Measurements from ENCODE around the gene CNTN5.

CNTN5 gene

DNA sequence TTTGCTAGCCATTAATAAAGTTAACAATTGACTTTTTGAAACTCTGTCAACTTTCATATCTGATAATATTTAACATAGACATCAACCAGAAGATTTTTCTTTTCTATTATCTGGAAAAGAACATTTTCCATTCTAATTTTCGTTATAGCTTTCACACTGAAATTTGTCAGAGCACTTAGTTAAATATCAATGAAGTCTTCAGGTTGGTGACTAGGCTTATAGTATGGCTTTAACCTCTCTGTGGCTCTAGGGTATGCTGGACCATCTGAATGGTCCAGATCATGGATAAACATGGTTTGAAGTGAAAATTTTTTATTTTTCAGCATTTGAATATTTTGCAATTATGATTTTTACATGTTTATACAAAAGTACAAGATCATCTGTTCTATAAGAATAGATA lies 548.1 kb downstream of the CNTN5 start:
- no peak for DNase-seq (ENCODE audit: low spot score)
- TF ChIP-seq, protein P1, sequence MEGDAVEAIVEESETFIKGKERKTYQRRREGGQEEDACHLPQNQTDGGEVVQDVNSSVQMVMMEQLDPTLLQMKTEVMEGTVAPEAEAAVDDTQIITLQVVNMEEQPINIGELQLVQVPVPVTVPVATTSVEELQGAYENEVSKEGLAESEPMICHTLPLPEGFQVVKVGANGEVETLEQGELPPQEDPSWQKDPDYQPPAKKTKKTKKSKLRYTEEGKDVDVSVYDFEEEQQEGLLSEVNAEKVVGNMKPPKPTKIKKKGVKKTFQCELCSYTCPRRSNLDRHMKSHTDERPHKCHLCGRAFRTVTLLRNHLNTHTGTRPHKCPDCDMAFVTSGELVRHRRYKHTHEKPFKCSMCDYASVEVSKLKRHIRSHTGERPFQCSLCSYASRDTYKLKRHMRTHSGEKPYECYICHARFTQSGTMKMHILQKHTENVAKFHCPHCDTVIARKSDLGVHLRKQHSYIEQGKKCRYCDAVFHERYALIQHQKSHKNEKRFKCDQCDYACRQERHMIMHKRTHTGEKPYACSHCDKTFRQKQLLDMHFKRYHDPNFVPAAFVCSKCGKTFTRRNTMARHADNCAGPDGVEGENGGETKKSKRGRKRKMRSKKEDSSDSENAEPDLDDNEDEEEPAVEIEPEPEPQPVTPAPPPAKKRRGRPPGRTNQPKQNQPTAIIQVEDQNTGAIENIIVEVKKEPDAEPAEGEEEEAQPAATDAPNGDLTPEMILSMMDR (IDR thresholded peaks at IDR 0.05; ENCODE audit: extremely low read depth, missing control alignments): no peak

DNA sequence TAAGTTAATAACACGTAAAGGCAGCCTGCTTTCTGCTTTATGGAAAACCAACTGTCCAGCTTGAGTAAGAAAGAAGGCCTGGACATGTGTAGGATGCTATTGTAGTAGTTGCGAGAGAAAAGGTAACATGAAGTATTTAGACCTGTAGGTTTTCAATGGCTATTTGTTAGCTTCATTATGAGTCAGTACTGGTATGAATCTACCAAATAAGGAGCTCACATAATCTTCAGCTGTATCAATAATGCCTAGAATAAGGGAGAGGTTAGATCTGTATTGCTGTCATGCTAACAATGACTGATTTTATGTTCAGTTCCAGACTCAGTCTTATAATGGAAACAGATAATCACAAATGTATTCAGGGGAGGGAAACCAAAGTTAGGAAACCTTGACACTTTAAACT lies 550.3 kb downstream of the CNTN5 start:
- DNase-seq (ENCODE audit: low spot score): no peak
- TF ChIP-seq, protein P1 (IDR thresholded peaks at IDR 0.05; ENCODE audit: extremely low read depth, missing control alignments): no peak

DNA sequence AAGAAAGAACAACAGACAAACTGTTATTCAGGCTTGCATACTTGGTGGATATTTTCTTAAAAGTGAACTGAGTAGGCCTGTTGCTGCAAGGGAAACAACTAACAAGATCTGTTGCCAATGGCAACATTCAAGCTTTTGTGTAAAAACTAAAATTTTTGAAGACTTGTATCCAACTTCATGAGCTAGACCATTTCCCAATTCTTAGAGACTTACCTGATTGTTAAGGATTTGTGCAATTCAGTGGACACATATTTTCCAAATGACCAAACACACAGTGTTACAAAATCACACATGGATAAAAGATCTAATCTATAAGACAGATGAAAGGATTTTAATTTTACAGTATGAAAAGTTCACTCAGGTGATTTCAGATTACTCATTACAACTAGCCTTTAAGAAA lies 564.1 kb downstream of the CNTN5 start:
- DNase-seq (ENCODE audit: low spot score): no peak
- TF ChIP-seq, protein P1 (IDR thresholded peaks at IDR 0.05; ENCODE audit: extremely low read depth, missing control alignments): no peak

DNA sequence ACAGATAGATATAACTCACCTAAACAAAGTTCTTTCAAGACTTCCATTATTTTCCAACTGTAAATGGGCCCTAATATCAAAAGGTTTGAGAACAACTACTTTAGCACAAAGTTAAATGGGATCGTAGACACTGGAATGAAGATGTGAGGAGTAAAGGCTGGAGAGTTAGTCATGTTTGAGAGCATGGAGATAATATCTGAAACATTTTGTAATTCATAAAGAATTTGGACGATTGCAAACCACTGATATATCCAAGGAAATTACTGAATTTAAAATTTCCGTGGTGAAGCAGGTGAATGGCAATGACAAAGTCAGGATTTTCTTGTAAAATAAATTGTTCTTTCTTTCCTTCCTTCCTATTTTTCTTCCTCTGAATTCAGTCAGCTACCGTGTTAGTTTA lies 564.9 kb downstream of the CNTN5 start:
- DNase-seq (ENCODE audit: low spot score): no peak
- TF ChIP-seq, protein P1 (IDR thresholded peaks at IDR 0.05; ENCODE audit: extremely low read depth, missing control alignments): no peak

DNA sequence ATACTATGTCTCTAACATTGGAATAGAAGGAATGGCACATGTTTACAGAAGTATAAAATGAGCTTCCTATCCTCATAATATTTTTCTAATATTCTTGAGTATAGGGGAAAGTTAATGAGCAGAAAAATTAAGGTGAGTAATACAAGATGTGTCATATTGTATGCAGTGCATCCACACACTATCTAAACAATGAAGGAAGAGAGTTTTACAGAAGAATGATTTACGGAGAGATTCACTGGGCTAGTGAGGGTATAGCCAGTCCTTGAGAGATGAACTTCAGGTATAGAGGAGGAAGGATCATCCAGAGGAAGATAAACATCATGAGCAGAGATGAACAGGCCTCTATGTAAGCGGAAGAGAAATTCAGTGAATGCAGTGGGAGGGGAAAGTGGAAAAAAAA lies 569.0 kb downstream of the CNTN5 start:
- no peak for DNase-seq (ENCODE audit: low spot score)
- TF ChIP-seq, protein P1 (IDR thresholded peaks at IDR 0.05; ENCODE audit: extremely low read depth, missing control alignments): no peak

DNA sequence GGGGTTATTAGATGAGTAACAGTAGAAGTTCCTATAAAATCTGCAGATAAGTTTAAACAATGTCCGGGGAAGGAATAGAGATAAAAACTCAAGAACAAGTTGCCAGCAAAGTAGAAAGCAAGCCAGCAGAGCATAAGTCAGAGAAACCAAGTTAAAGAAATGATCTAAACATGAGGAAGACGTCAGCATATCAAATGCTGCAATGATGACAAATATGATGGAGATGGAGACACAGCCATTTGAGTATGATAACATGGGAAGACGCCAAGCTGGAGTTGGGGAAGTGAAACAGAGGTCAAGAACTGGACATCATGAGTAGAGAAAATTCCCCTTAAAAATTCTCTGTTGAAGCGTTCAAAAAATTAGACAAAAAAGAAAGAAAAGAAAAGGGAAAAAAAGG lies 571.5 kb downstream of the CNTN5 start:
- TF ChIP-seq, protein P1 (IDR thresholded peaks at IDR 0.05; ENCODE audit: extremely low read depth, missing control alignments): no peak
- no peak for DNase-seq (ENCODE audit: low spot score)

DNA sequence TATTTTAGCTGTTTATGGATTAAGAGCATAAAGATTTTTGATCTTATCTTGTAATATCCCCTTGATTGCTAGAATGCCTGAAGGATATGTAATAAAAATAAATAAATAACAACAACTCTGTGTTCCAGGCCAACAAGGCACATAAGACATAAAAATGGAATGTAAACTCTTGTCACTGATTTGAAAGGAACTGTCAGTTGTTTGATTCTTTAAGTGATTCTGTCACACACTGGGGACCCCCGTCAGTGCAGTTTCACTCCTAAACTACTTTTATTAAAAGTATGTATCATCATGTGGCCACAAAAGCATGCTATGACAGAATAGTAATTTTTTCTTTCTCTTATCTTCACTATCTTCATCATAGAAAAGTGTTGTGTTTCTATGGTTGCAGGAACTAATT lies 572.4 kb downstream of the CNTN5 start:
- TF ChIP-seq, protein P1 (IDR thresholded peaks at IDR 0.05; ENCODE audit: extremely low read depth, missing control alignments): no peak
- DNase-seq (ENCODE audit: low spot score): no peak
